Superior temporal gyrus (tissue), 1 donor: Measurements from ENCODE around the gene F5.

Experiments
- DNase-seq: peaks from one replicate; pipeline ENCODE4 v3.0.0-alpha.2; 2016; ENCODE audit errors: extremely low spot score

F5 gene

DNA sequence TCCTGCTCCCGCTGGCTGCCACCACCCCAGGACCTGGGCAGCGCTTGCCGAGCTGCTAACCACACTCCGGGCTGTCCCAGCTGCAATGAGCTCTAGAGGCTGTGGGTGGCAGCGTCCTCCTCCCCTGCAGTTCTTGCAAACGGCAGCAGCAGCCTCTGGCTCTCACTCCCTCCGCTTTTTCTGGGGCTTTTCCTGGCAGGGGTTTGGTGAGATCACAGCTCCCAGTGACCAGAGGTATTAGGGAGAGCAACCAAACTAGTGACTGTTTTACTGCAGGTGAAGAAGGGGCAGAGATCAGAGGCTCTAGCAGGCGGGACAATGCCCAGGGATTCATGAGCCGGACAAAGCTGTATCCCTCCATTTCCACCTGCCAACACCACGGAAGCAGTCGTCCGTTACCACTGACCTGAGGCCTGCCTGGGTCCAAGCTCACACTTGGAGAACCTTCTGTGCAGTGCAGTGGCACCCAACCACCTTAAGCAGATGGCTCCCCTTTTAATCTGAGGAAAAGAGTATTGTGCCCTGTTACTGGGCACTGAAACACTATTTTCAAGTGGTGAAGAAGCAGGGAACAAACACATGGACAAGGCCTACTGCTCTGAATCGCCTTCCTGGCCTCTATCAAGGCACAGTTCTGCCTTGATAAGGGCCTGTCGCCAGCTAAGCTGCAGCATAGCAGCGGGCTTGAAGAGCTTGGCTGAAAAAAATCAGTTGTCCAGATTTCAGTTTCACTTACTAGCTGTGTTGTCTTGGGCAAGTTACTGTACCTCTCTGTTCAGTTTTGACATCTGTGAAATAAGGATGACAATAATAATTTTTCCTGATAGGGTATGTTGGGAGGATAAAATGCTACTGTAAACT is at the start of gene F5:
Gene F5 (minus strand): TSS at position 87 of the 861 bp plus-strand sequence. CDS start 95 bp downstream, outside the sequence.
- DNase-seq: peak; percentile 74

GRCh38 chr1:169634877-169635276 is 48.6 kb upstream of the F5 start:
- no peak for DNase-seq

DNA sequence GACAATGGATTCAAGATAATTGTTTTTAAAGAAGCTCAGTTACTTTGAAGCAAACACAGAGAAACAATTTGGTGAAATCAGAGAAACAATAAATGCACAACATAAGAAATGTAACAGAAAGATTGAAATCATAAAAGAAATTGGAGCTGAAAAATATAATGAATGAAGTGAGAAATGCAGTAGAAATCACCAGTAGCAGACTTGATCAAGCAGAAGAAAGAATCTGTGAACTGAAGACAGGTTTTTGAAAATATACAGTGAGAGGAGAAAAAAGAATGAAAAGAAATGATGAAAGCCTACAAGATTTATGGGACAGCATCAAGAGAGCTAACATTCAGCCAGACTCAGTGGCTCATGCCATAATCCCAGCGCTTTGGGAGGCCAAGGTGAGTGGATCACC is 47.9 kb upstream of the F5 start:
- no peak for DNase-seq

DNA sequence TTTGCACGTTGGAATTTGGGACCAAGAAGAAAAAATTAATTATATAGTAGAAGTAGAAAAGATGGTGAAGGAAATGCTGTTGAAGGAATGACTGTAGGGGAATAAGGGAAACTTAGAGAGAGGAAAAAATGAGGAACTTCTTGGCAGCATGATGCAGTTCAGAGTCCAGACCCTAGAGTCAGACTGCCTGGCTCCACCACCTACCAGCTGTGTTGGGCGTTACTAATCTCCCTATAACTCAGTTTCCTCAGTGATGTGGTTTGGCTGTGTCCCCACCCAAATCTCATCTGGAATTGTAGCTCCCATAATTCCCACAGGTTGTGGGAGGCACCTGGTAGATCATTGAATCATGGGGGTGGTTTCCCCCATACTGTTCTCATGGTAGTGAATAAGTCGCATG is 45.0 kb upstream of the F5 start:
- no peak for DNase-seq

GRCh38 chr1:169630006-169630405 is 43.7 kb upstream of the F5 start, which contains the start of gene SELP:
Gene SELP (minus strand): TSS chr1:169630124. CDS start chr1:169630074, 50 bp downstream.
- no peak for DNase-seq

- DNase-seq: no peak
Observed at GRCh38 chr1:169624912-169625311, 38.6 kb upstream of the F5 start.

DNA sequence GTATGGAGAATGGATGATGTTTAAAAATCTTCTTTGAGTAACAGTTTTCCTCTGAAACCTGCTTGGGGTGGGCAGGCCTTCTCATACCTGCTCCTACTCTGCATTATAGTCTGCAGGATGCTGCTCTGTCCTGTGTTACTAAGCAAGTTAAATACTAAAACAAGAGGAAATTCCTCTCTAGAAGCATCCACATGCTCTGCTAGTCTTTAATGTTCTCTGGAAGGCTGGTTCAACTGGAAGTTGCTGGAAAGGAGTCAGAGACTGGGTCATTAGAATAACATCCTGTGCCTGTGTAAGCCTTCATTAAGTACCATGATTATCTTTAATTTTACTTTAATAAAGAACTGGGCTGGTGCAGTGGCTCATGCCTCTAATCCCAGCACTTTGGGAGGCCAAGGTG is 37.8 kb upstream of the F5 start:
- no peak for DNase-seq

DNA sequence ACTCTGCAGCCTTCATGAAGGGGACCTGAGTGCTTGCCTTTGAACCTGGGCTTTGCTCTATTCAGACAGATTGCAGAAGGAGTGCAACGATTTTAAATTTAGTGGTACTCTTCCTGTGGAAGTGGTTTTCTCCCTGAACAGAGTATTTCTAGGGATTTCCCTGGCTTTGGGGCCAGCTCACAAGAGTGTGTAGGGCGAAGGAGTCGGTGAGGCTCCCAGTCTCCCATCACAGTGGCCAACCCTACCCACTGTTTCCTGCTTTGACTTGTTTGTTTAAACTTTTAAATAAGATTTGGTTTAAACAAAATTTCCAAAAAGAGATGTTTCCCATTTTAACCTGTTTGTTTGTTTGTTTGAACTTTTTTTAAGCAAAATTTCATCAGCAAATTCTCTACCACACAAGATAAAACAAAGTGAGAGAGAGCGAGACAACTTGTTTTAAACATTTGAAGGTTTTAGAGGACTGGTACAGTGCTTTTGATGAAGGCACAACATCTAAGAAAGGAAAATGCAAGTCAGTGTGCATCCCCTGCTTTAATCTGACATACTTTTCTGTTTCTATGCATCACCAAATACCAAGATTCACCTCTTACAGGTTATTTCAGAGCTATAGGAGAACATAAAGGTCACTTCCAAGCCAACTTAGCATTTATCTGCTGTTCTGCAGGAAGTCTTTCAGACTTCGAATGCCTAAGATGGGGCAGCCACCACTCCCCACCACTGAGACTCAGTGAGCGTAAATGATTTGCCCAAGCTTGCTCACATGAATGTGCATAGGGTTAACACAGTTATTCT is 37.0 kb upstream of the F5 start:
- no peak for DNase-seq

DNA sequence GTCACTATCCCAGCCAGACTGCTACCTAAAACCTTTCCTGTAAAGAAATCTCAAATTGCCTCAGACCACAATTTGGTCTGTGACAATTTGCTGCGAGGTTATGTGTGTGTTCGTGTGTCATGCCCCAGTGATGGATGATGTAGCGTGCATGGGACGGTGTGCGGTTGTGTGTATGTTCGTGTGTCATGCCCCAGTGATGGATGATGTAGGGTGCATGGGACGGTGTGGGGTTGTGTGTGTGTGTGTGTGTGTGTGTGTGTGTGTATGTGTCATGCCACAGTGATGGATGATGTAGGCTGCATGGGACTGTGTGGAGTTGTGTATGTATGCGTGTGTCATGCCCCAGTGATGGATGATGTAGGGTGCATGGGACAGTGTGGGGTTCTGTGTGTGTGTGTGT is 34.3 kb upstream of the F5 start:
- DNase-seq: no peak

- no peak for DNase-seq
Observed at GRCh38 chr1:169618367-169618766, 32.1 kb upstream of the F5 start.

DNA sequence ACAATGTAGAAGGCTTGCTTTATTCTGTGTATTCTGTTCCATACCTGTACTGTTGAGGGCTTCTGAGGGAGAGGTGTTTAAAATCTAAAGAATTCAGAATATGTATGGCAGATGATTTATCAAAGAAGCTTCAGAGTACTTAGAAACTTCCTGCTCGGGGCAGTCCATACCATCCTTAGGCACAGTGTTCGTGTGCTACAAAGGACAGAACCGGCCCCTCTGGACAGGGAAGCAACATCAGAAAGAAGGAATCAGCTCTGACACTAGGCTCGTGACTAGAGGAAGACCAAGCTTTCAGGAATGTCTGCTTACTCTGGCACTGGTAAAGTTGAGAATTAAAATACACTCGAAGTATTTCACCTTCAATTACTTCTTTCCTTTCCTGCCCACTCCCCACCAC is 29.5 kb upstream of the F5 start:
- DNase-seq: no peak

- no peak for DNase-seq
Observed at GRCh38 chr1:169610858-169611257, 24.6 kb upstream of the F5 start.

GRCh38 chr1:169610108-169610507 is 23.8 kb upstream of the F5 start:
- no peak for DNase-seq

DNA sequence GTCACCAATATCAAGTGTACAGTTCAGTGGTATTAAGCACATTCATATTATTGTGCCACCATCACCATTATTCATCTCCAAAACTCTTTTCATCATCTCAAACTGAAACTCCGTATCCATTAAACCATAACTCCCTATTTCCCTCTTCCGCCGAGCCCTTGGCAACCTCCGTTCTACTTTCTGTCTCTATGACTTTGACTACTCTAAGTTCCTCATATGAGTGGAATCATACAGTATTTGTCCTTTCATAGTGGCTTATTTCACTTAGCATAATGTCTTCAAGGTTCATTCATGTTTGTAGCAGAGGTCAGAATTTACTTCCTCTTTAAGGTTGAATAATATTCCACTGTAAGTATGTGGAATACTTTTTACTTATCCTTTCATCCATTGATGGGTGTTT is 21.9 kb upstream of the F5 start:
- DNase-seq: no peak

- DNase-seq: no peak
Observed at GRCh38 chr1:169604781-169605560, 18.7 kb upstream of the F5 start.

DNA sequence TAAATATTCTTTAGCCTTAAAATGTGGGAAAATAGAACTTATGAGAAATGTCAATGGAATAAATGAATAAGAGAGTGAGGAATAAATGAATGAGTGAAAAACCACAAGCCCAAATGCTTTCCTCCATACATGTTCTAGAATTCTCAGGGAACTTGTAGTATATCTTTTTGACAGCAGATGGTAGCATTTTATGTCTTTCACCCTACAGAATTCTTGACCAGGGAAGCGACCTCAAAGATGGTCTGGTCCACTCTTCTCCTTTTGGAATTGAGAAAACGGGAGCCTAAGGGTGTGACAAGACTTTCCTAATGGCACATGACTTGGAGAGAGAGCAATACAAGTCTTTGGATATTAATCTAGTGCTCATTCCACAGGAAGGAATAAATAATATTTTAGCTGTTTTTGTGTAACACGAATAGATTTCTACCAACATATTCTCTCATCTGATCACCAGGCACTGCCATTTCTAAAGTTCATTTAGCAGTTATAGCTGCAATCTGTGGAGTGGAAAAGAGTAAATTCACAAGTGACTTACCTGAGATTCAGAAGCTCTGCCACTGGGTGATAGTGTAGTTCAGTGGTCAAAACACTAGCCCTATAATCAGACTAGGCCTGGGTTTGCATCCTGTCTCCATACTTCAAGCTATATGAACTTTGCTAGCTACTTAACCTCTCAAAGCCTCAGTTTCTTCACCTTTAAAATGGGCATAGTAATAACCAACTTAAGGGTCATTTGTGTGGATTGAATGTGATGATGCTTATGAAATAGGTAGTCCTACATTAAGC is 15.0 kb upstream of the F5 start:
- peak; percentile 82 for DNase-seq

GRCh38 chr1:169595764-169596711 is 9.8 kb upstream of the F5 start:
- no peak for DNase-seq

GRCh38 chr1:169594391-169594790 is 8.1 kb upstream of the F5 start:
- no peak for DNase-seq

- DNase-seq: no peak
Observed at GRCh38 chr1:169590932-169591331, 4.7 kb upstream of the F5 start.
